ENCODE data around the gene MYO15A.

- TF ChIP-seq CTCF (conservative IDR thresholded peaks at IDR 0.05; ENCODE audit: low read depth, low read length) (no peak), EZH2 (IDR thresholded peaks at IDR 0.05; ENCODE audit: borderline replicate concordance, low read depth, low read length, poor library complexity, severe bottlenecking) (no peak)
Measured at GRCh38 chr17:18121144-18121910, 12.8 kb downstream of the MYO15A start.
